HCT116 (cell line): ENCODE data around the gene IREB2. TPM values are rescaled to one million over a fixed set of nuclear protein-coding genes. Genes with fewer than 3 reads are reported as not detected.

Source experiments
- ATAC-seq: fragments of 200-7000 bp; cut with Tn5 transposase; 2 replicates; pipeline ENCODE4 v1.9.1; 2020; ENCODE audit warnings: mild to moderate bottlenecking, moderate library complexity
- BruUV-seq: library from RNA; stranded (reverse); fragments of 400-500 nt; replicated peaks from 2 replicates; lab custom pipeline; 2021; lab: Mats Ljungman, UMichigan
- CTCF ChIA-PET: fragments of 300-600 bp; sonication (Branson Sonifier 250); formaldehyde crosslinking; loops from one replicate; lab custom pipeline; 2021; ENCODE audit warnings: antibody characterized with exemption; lab: Charles Lee
- POLR2A ChIA-PET: fragments of 300-600, 350-600 bp; sonication (Branson Sonifier 250); formaldehyde crosslinking; loops from one replicate; lab custom pipeline; 2021; ENCODE audit warnings: antibody characterized with exemption; lab: Charles Lee
- RAD21 ChIA-PET, 2 experiments: fragments of 300-600 bp; sonication (Branson Sonifier 250); formaldehyde crosslinking; loops; one replicate each; lab custom pipeline; 2023; ENCODE audit warnings: low total read pairs in 2 of 2; ENCODE audit not compliant: uncharacterized antibody in 2 of 2, unreplicated experiment in 2 of 2, low non-redundant PET in 1 of 2; lab: Charles Lee
- DNase-seq: peaks from one replicate; pipeline ENCODE4 v3.0.0-alpha.2; 2010; ENCODE audit warnings: low read depth, low spot score
- H2AFZ ChIP-seq: fragments of 200-600 bp; shearing (Covaris generic), sonication (generic); 2 replicates; pipeline ENCODE4 v1.6.1; 2017; ENCODE audit warnings: low read depth, mixed run types, mixed read lengths, antibody characterized with exemption, low read length; ENCODE audit not compliant: poor library complexity, severe bottlenecking
- H3K27ac ChIP-seq: 2 replicates; pipeline ENCODE4 v1.5.1; 2012; ENCODE audit warnings: low read depth, low read length
- H3K27me3 ChIP-seq: fragments of 200-600 bp; sonication (generic); 2 replicates; pipeline ENCODE4 v1.6.1; 2016; ENCODE audit warnings: mixed run types, low read length, mixed read lengths; ENCODE audit not compliant: insufficient read depth
- H3K36me3 ChIP-seq, 2 experiments: fragments of 200-500 bp in 1 of 2; fragments of 200-600 bp in 1 of 2; sonication (Bioruptor generic) in 1 of 2; sonication (generic) in 1 of 2; 2 replicates each; pipeline versions ENCODE4 v1.5.1 to v1.6.1; 2014 to 2016; ENCODE audit warnings: low read length in 2 of 2, inconsistent platforms in 1 of 2, mixed read lengths in 1 of 2, mixed run types in 1 of 2; ENCODE audit not compliant: insufficient read depth in 2 of 2, control insufficient read depth in 1 of 2
- H3K4me1 ChIP-seq, 2 experiments: fragments of 200-600 bp in 1 of 2; sonication (generic) in 1 of 2; 2 replicates each; pipeline versions ENCODE4 v1.5.1 to v1.6.1; 2012 to 2017; ENCODE audit warnings: low read length in 2 of 2, inconsistent platforms in 1 of 2, mild to moderate bottlenecking in 1 of 2, mixed read lengths in 1 of 2, mixed run types in 1 of 2, moderate library complexity in 1 of 2; ENCODE audit not compliant: insufficient read depth in 2 of 2, control insufficient read depth in 1 of 2
- H3K4me2 ChIP-seq: fragments of 200-600 bp; sonication (generic); 2 replicates; pipeline ENCODE4 v1.6.1; 2017; ENCODE audit warnings: mixed run types, low read length, mixed read lengths
- H3K4me3 ChIP-seq, 2 experiments: fragments of 200-600 bp in 1 of 2; sonication (generic) in 1 of 2; replicated peaks in 1 of 2; 2 replicates each; pipeline ENCODE4 v1.5.1; 2011 to 2016; ENCODE audit warnings: low read length in 2 of 2, control low read depth in 1 of 2, low read depth in 1 of 2, mild to moderate bottlenecking in 1 of 2, mixed read lengths in 1 of 2, mixed run types in 1 of 2
- H3K79me2 ChIP-seq: fragments of 200-600 bp; sonication (generic); 2 replicates; pipeline ENCODE4 v1.6.1; 2017; ENCODE audit warnings: mild to moderate bottlenecking, mixed run types, low read length, moderate library complexity, mixed read lengths; ENCODE audit not compliant: insufficient read depth
- H3K9ac ChIP-seq: fragments of 200-600 bp; sonication (generic); 2 replicates; pipeline ENCODE4 v1.6.1; 2016; ENCODE audit warnings: low read length, mixed read lengths
- H3K9me2 ChIP-seq: fragments of 200-600 bp; sonication (generic), shearing (Covaris generic); 2 replicates; pipeline ENCODE4 v1.6.1; 2017; ENCODE audit warnings: mixed run types, mild to moderate bottlenecking, moderate library complexity; ENCODE audit not compliant: insufficient read depth
- H3K9me3 ChIP-seq, 2 experiments: fragments of 200-500 bp in 1 of 2; fragments of 200-600 bp in 1 of 2; sonication (Bioruptor generic) in 1 of 2; sonication (generic) in 1 of 2; 2 replicates each; pipeline ENCODE4 v1.6.1; 2014 to 2017; ENCODE audit warnings: low read length in 2 of 2, mixed read lengths in 2 of 2, inconsistent platforms in 1 of 2, low read depth in 1 of 2, mild to moderate bottlenecking in 1 of 2, mixed run types in 1 of 2, moderate library complexity in 1 of 2; ENCODE audit not compliant: control insufficient read depth in 1 of 2, insufficient read depth in 1 of 2
- H4K20me1 ChIP-seq: fragments of 200-600 bp; sonication (generic), shearing (Covaris generic); 2 replicates; pipeline ENCODE4 v1.6.1; 2017; ENCODE audit warnings: mixed run types, mild to moderate bottlenecking, moderate library complexity; ENCODE audit not compliant: insufficient read depth
- ATF3 ChIP-seq: IDR thresholded peaks from 2 replicates; pipeline ENCODE4 v1.6.1; 2012
- CBX3 ChIP-seq: IDR thresholded peaks from 2 replicates; pipeline ENCODE4 v1.6.1; 2012; ENCODE audit warnings: low read depth
- CEBPB ChIP-seq: IDR thresholded peaks from 2 replicates; pipeline ENCODE4 v1.6.1; 2012; ENCODE audit warnings: low read depth
- EGR1 ChIP-seq: IDR thresholded peaks from 2 replicates; pipeline ENCODE4 v1.6.1; 2012; ENCODE audit warnings: low read depth
- ELF1 ChIP-seq: IDR thresholded peaks from 2 replicates; pipeline ENCODE4 v1.6.1; 2012; ENCODE audit warnings: low read depth, borderline replicate concordance
- EZH2 ChIP-seq: fragments of 200-600 bp; sonication (generic); IDR thresholded peaks from 2 replicates; pipeline ENCODE4 v1.6.1; 2017; ENCODE audit warnings: antibody characterized with exemption, mixed run types
- EZH2phosphoT487 ChIP-seq: fragments of 200-600 bp; IDR thresholded peaks from 2 replicates; pipeline ENCODE4 v1.6.1; 2018; ENCODE audit warnings: antibody characterized with exemption, borderline replicate concordance
- FOSL1 ChIP-seq: IDR thresholded peaks from 2 replicates; pipeline ENCODE4 v1.6.1; 2012; ENCODE audit warnings: low read depth
- JUND ChIP-seq: IDR thresholded peaks from 2 replicates; pipeline ENCODE4 v1.6.1; 2012
- MAX ChIP-seq: IDR thresholded peaks from 2 replicates; pipeline ENCODE4 v1.6.1; 2012
- POLR2A ChIP-seq: IDR thresholded peaks from 2 replicates; pipeline ENCODE4 v1.7.0; 2011; ENCODE audit warnings: borderline replicate concordance; ENCODE audit not compliant: insufficient read depth, insufficient read length; ENCODE audit errors: extremely low read depth
- RAD21 ChIP-seq: IDR thresholded peaks from 2 replicates; pipeline ENCODE4 v1.6.1; 2012; ENCODE audit warnings: low read depth, mild to moderate bottlenecking
- REST ChIP-seq: IDR thresholded peaks from 2 replicates; pipeline ENCODE4 v1.6.1; 2012; ENCODE audit warnings: low read depth
- SIN3A ChIP-seq: IDR thresholded peaks from 2 replicates; pipeline ENCODE4 v1.6.1; 2012; ENCODE audit warnings: low read depth
- SP1 ChIP-seq: IDR thresholded peaks from 2 replicates; pipeline ENCODE4 v1.6.1; 2012; ENCODE audit warnings: low read depth
- SRF ChIP-seq: IDR thresholded peaks from 2 replicates; pipeline ENCODE4 v1.6.1; 2012; ENCODE audit warnings: low read depth
- TCF7L2 ChIP-seq: IDR thresholded peaks from 2 replicates; pipeline ENCODE4 v1.7.0; 2011; ENCODE audit warnings: borderline replicate concordance, inconsistent platforms; ENCODE audit not compliant: insufficient read depth, insufficient read length; ENCODE audit errors: extremely low read depth
- YY1 ChIP-seq: IDR thresholded peaks from 2 replicates; pipeline ENCODE4 v1.6.1; 2011; ENCODE audit warnings: low read length, low read depth, moderate library complexity, mild to moderate bottlenecking; ENCODE audit not compliant: insufficient replicate concordance; ENCODE audit errors: extremely low read depth
- ZBTB33 ChIP-seq: IDR thresholded peaks from 2 replicates; pipeline ENCODE4 v1.6.1; 2011; ENCODE audit warnings: mild to moderate bottlenecking, low read length, moderate library complexity; ENCODE audit not compliant: insufficient replicate concordance; ENCODE audit errors: extremely low read depth
- ZNF274 ChIP-seq: fragments of 200-500 bp; sonication (Bioruptor generic); IDR thresholded peaks from 2 replicates; pipeline ENCODE4 v1.6.1; 2014; ENCODE audit warnings: mild to moderate bottlenecking, low read depth, low read length, inconsistent platforms
- intact Hi-C: fragments of 100-400 bp; cut with micrococcal nuclease; formaldehyde crosslinking; loops from 2 replicates; pipeline ENCODE4 v1.10.0; 2022
- total RNA-seq: library from RNA; stranded (reverse); gene quantifications from one replicate; pipeline ENCODE4 v1.2.1, GENCODE V29; 2021; ENCODE audit not compliant: unreplicated experiment

The IREB2 gene
- total RNA-seq, 1 experiment from 2014 or later = 57.6 TPM

- TF ChIP-seq YY1 (no peak), SP1 (no peak), SIN3A (no peak), ATF3 (no peak), EZH2phosphoT487 (no peak), REST (no peak), CBX3 (no peak), ZBTB33 (no peak), RAD21 (no peak), TCF7L2 (no peak), CEBPB (no peak), POLR2A (no peak), EZH2 (no peak), ELF1 (no peak), JUND (no peak), ZNF274 (no peak), MAX (no peak), FOSL1 (no peak), SRF (no peak), EGR1 (no peak)
- Histone ChIP-seq H3K4me2 (no peak overlapping the region), H2AFZ (no peak overlapping the region), H3K27me3 (no peaks in the 10 kb centered on the region), H3K4me3 (no peak overlapping the region), H4K20me1 (no peaks in the 10 kb centered on the region), H3K9ac (no peak overlapping the region), H3K36me3 (peaks cover 31 to 51% of the 10 kb centered on the region in 2 experiments), H3K27ac (no peak overlapping the region), H3K79me2 (no peaks in the 10 kb centered on the region), H3K9me3 (no peaks in the 10 kb centered on the region), H3K9me2 (no peaks in the 10 kb centered on the region), H3K4me1 (no peaks in the 10 kb centered on the region)
- ATAC-seq = no peak
- DNase-seq = no peak
- ChIA-PET CTCF (no interaction called here), RAD21 (no interaction called here), POLR2A (no interaction called here)
- intact Hi-C loops = no loop called here
- BruUV-seq = no TSS peak
Observed at GRCh38 chr15:78477295-78477694, 39.3 kb downstream of the IREB2 start.
